Keratinocyte (primary cell): Measurements from ENCODE around the gene PTPRT. TPM values are rescaled to one million over a fixed set of nuclear protein-coding genes. Genes with fewer than 3 reads are reported as not detected.

Source experiments
- DNase-seq: peaks from one replicate; pipeline ENCODE4 v3.0.0-alpha.2; 2011; ENCODE audit warnings: low read depth, missing footprints, low spot score
- FAIRE-seq: peaks from 2 replicates; lab custom pipeline; 2011; peaks lifted over from hg19 to GRCh38; lab: Jason Lieb, UNC
- H2AFZ ChIP-seq: 2 replicates; pipeline ENCODE4 v1.6.0; 2012; ENCODE audit warnings: low read length, control low read depth, inconsistent platforms; ENCODE audit not compliant: control insufficient read depth
- H3K27ac ChIP-seq: 2 replicates; pipeline ENCODE4 v1.5.1; 2011; ENCODE audit warnings: low read length; ENCODE audit not compliant: control insufficient read depth, insufficient read depth
- H3K27me3 ChIP-seq: 3 replicates; pipeline ENCODE4 v1.6.0; 2011; ENCODE audit warnings: low read length; ENCODE audit not compliant: control insufficient read depth, insufficient read depth; ENCODE audit errors: extremely low read depth
- H3K36me3 ChIP-seq, 2 experiments: 2 replicates in 1 of 2; 3 replicates in 1 of 2; pipeline ENCODE4 v1.5.1; 2011; ENCODE audit warnings: low read length in 2 of 2, mild to moderate bottlenecking in 1 of 2; ENCODE audit not compliant: control insufficient read depth in 2 of 2, insufficient read depth in 2 of 2; ENCODE audit errors: extremely low read depth in 1 of 2
- H3K4me1 ChIP-seq: 3 replicates; pipeline ENCODE4 v1.5.1; 2011; ENCODE audit warnings: low read length; ENCODE audit not compliant: control insufficient read depth, insufficient read depth; ENCODE audit errors: extremely low read depth
- H3K4me2 ChIP-seq: 3 replicates; pipeline ENCODE4 v1.6.0; 2011; ENCODE audit warnings: low read depth, low read length; ENCODE audit not compliant: control insufficient read depth, insufficient read depth; ENCODE audit errors: extremely low read depth
- H3K4me3 ChIP-seq, 3 experiments: fragments of 200-600 bp in 1 of 3; sonication (generic) in 1 of 3; 2 replicates in 2 of 3; 3 replicates in 1 of 3; pipeline ENCODE4 v1.5.1; 2011 to 2016; ENCODE audit warnings: low read length in 3 of 3, mild to moderate bottlenecking in 3 of 3, control low read depth in 2 of 3, inconsistent platforms in 1 of 3, low read depth in 1 of 3, mixed read lengths in 1 of 3, mixed run types in 1 of 3, moderate library complexity in 1 of 3; ENCODE audit not compliant: control insufficient read depth in 2 of 3, insufficient read depth in 2 of 3; ENCODE audit errors: extremely low read depth in 1 of 3
- H3K79me2 ChIP-seq: 2 replicates; pipeline ENCODE4 v1.6.0; 2012; ENCODE audit warnings: low read length; ENCODE audit not compliant: control insufficient read depth, insufficient read depth
- H3K9ac ChIP-seq: 3 replicates; pipeline ENCODE4 v1.6.0; 2011; ENCODE audit warnings: low read length; ENCODE audit not compliant: control insufficient read depth, insufficient read depth; ENCODE audit errors: extremely low read depth
- H3K9me1 ChIP-seq: 3 replicates; pipeline ENCODE4 v1.6.0; 2011; ENCODE audit warnings: low read length; ENCODE audit not compliant: control insufficient read depth, insufficient read depth; ENCODE audit errors: extremely low read depth
- H3K9me3 ChIP-seq: 2 replicates; pipeline ENCODE4 v1.5.1; 2012; ENCODE audit warnings: low read depth, low read length; ENCODE audit not compliant: control insufficient read depth
- H4K20me1 ChIP-seq: 3 replicates; pipeline ENCODE4 v1.6.0; 2011; ENCODE audit warnings: low read length; ENCODE audit not compliant: control insufficient read depth, insufficient read depth; ENCODE audit errors: extremely low read depth
- CTCF ChIP-seq, 3 experiments: IDR thresholded peaks in 1 of 3; conservative IDR thresholded peaks in 1 of 3; optimal IDR thresholded peaks in 1 of 3; 2 replicates in 2 of 3; 3 replicates in 1 of 3; pipeline versions ENCODE3 to v1.5.1; 2011; ENCODE audit warnings: low read length in 3 of 3, mild to moderate bottlenecking in 3 of 3, moderate library complexity in 2 of 3, control low read depth in 1 of 3, inconsistent platforms in 1 of 3; ENCODE audit not compliant: insufficient read depth in 2 of 3; ENCODE audit errors: extremely low read depth in 1 of 3
- EZH2 ChIP-seq: IDR thresholded peaks from one replicate; pipeline ENCODE4 v1.6.1; 2012; ENCODE audit warnings: inconsistent platforms, mild to moderate bottlenecking, low read length, moderate library complexity
- dilution Hi-C: fragments of 300-500 bp; cut with MboI; formaldehyde crosslinking; loops from one replicate; pipeline ENCODE4 v1.7.0; 2020; ENCODE audit warnings: low sequenced_read_pairs; ENCODE audit not compliant: extremely low pct_ligation_motif_present
- polyA plus RNA-seq, 5 experiments: library from polyadenylated mRNA; depleted of rRNA in 3 of 5; stranded (reverse) in 3 of 5; stranded (forward) in 1 of 5; unstranded in 1 of 5; fragments of >200 nt; gene quantifications; 1 replicate in 1 of 5; 2 replicates in 3 of 5; 3 replicates in 1 of 5; pipeline versions ENCODE4 v1.2.1 to v1.2.3, GENCODE V29; 2011 to 2012; ENCODE audit warnings: missing spikeins in 2 of 5, low read depth in 1 of 5, low replicate concordance in 1 of 5

The PTPRT gene
- polyA plus RNA-seq, 1 donor (not counting 4 experiments of a cell fraction or from before 2014, with no cell fraction given): not detected

DNA sequence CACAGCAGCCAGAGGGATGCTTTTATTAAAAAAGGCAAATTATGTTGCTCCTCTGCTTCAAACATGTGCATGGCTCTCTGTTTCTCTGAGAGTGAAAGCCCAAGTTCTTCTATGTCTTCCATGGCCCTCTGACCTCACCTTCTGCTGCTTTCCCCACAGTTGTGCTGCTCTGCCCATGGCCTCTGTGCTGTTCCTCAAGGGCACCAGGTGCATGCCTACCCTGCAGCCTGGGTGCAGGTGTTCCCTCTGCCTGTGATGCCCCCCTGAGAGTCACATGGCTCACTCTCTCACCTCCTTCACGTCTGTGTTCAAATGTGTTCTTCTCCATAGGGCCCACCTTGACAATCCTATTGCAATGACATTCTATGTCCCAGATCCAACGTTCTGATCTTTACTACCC is 1094.5 kb downstream of the PTPRT start:
- H3K9me1 ChIP-seq: no peaks in the 10 kb centered on the region
- H3K4me3 ChIP-seq: no peak overlapping the region
- H3K27me3 ChIP-seq: no peaks in the 10 kb centered on the region
- no peaks in the 10 kb centered on the region for H3K79me2 ChIP-seq
- no peak overlapping the region for H3K9ac ChIP-seq
- H4K20me1 ChIP-seq: no peaks in the 10 kb centered on the region
- H3K36me3 ChIP-seq: no peaks in the 10 kb centered on the region
- no peaks in the 10 kb centered on the region for H3K4me1 ChIP-seq
- H3K9me3 ChIP-seq: no peaks in the 10 kb centered on the region
- no peak for TF ChIP-seq EZH2
- TF ChIP-seq CTCF (optimal IDR thresholded peaks at IDR 0.05 in 1 of 3, IDR thresholded peaks at IDR 0.05 in 1 of 3, conservative IDR thresholded peaks at IDR 0.05 in 1 of 3; ENCODE audit: extremely low read depth in 1 of 3, insufficient read depth in 2 of 3, low read length in 3 of 3): no peak
- FAIRE-seq (no peak), DNase-seq (no peak)
- dilution Hi-C loops: no loop called here
- no peak overlapping the region for H2AFZ ChIP-seq
- H3K4me2 ChIP-seq: no peak overlapping the region
- H3K27ac ChIP-seq: no peak overlapping the region

GRCh38 chr20:42093542-42094440 is 1095.9 kb downstream of the PTPRT start:
- no peaks in the 10 kb centered on the region for H3K79me2 ChIP-seq
- H3K27ac ChIP-seq: no peak overlapping the region
- DNase-seq (no peak), FAIRE-seq (no peak)
- H3K9me1 ChIP-seq: no peaks in the 10 kb centered on the region
- no peaks in the 10 kb centered on the region for H3K36me3 ChIP-seq
- H3K9ac ChIP-seq: no peak overlapping the region
- H3K27me3 ChIP-seq: no peaks in the 10 kb centered on the region
- dilution Hi-C loops: no loop called here
- no peak overlapping the region for H2AFZ ChIP-seq
- H3K4me2 ChIP-seq: no peak overlapping the region
- TF ChIP-seq EZH2 (no peak), CTCF (optimal IDR thresholded peaks at IDR 0.05 in 1 of 3, IDR thresholded peaks at IDR 0.05 in 1 of 3, conservative IDR thresholded peaks at IDR 0.05 in 1 of 3; ENCODE audit: extremely low read depth in 1 of 3, insufficient read depth in 2 of 3, low read length in 3 of 3) (no peak)
- no peaks in the 10 kb centered on the region for H3K9me3 ChIP-seq
- H4K20me1 ChIP-seq: no peaks in the 10 kb centered on the region
- no peak overlapping the region for H3K4me3 ChIP-seq
- no peaks in the 10 kb centered on the region for H3K4me1 ChIP-seq
